ENCODE results near the gene ZNF785. TPM values are rescaled to one million over a fixed set of nuclear protein-coding genes. Genes with fewer than 3 reads are reported as not detected.

The ZNF785 gene
- total RNA-seq, 1 donor from 2014 or later: 58.4 TPM

GRCh38 chr16:30567991-30568638 lies 17.4 kb downstream of the ZNF785 start:
- peaks cover 29% of the 10 kb centered on the region for H3K4me1 Mint-ChIP-seq (ENCODE audit: low read depth, unreplicated experiment)
- peak overlapping the region; percentile 30 for H3K4me3 Mint-ChIP-seq (ENCODE audit: unreplicated experiment)
- no peak for TF ChIP-seq CTCF (IDR thresholded peaks at IDR 0.05; ENCODE audit: partially characterized antibody, unreplicated experiment)
- DNase-seq: no peak
- peaks cover 16% of the 10 kb centered on the region for H3K9me3 Mint-ChIP-seq (ENCODE audit: unreplicated experiment)
- H3K27ac Mint-ChIP-seq (ENCODE audit: unreplicated experiment): no peak overlapping the region
- peaks cover 12% of the 10 kb centered on the region for H3K27me3 Mint-ChIP-seq (ENCODE audit: unreplicated experiment)
- H3K36me3 Mint-ChIP-seq (ENCODE audit: unreplicated experiment): no peaks in the 10 kb centered on the region

DNA sequence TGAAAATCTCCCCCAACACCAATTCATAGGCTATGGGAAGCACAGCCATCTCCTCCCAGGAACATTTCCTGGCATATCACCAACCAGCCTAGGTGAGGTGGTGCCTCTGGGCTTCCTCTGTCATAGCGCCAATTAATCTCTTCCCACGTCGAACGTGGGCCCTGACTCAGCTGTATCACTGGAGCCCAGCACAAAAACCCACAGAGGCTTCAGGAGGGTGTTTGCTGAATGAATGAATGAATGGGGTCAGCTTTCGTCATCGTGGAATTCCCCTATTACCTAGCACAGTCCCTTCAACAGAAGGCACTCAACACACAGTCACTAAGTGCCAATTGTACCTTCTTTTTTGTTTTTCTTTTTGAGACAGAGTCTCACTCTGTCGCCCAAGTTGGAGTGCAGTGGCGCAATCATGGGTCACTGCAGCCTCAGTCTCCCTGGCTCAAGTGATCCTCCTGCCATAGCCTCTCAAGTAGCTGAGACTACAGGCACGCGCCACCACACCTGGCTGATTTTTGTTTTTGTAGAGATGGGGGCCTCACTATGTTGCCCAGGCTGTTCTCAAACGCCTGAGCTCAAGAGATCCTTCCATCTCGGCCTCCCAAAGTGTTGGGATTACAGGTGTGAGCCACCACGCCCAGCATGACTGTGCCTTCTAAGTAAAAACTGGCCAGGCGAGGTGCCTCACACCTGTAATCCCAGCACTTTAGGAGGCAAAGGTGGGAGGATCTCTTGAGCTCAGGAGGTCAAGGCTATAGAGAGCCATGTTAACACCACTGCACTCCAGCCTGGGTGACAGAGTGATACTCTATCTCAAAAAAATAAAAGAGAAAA lies 18.1 kb downstream of the ZNF785 start:
- Mint-ChIP-seq H3K27ac (ENCODE audit: unreplicated experiment) (peak overlapping the region; percentile 97), H3K27me3 (ENCODE audit: unreplicated experiment) (peaks cover 14% of the 10 kb centered on the region), H3K9me3 (ENCODE audit: unreplicated experiment) (peaks cover 16% of the 10 kb centered on the region), H3K4me1 (ENCODE audit: low read depth, unreplicated experiment) (peaks cover 29% of the 10 kb centered on the region), H3K4me3 (ENCODE audit: unreplicated experiment) (peak overlapping the region; percentile 30), H3K36me3 (ENCODE audit: unreplicated experiment) (no peaks in the 10 kb centered on the region)
- no peak for TF ChIP-seq CTCF (IDR thresholded peaks at IDR 0.05; ENCODE audit: partially characterized antibody, unreplicated experiment)
- no peak for DNase-seq

GRCh38 chr16:30566531-30566930 lies 19.0 kb downstream of the ZNF785 start:
- H3K27ac Mint-ChIP-seq (ENCODE audit: unreplicated experiment): peak overlapping the region; percentile 97
- H3K9me3 Mint-ChIP-seq (ENCODE audit: unreplicated experiment): peaks cover 16% of the 10 kb centered on the region
- no peak for DNase-seq
- peaks cover 26% of the 10 kb centered on the region for H3K4me1 Mint-ChIP-seq (ENCODE audit: low read depth, unreplicated experiment)
- H3K36me3 Mint-ChIP-seq (ENCODE audit: unreplicated experiment): no peaks in the 10 kb centered on the region
- H3K4me3 Mint-ChIP-seq (ENCODE audit: unreplicated experiment): peak overlapping the region; percentile 34
- no peak for TF ChIP-seq CTCF (IDR thresholded peaks at IDR 0.05; ENCODE audit: partially characterized antibody, unreplicated experiment)
- H3K27me3 Mint-ChIP-seq (ENCODE audit: unreplicated experiment): peaks cover 14% of the 10 kb centered on the region

DNA sequence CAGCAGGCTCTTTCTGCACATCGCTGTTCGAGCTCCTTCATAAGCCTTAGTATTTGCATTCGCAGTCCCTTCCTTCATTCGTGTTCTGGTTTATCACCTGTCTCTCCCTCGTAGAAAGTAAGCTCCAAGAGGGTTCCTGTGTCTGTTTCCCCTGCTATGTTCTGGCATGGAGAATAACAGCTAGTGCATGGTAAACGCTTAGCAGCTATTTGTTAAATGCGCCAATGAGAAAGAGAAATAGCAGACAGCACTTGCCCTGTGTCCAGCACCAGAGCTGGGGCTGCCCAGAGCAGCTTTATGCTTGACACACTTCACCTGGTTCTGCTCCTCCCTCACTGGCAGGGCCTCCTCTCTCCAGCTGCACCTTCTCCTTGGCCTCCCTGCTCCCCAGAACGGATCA lies 19.5 kb downstream of the ZNF785 start:
- H3K9me3 Mint-ChIP-seq (ENCODE audit: unreplicated experiment): peaks cover 18% of the 10 kb centered on the region
- peaks cover 28% of the 10 kb centered on the region for H3K4me1 Mint-ChIP-seq (ENCODE audit: low read depth, unreplicated experiment)
- H3K4me3 Mint-ChIP-seq (ENCODE audit: unreplicated experiment): peak overlapping the region; percentile 76
- H3K36me3 Mint-ChIP-seq (ENCODE audit: unreplicated experiment): no peaks in the 10 kb centered on the region
- H3K27me3 Mint-ChIP-seq (ENCODE audit: unreplicated experiment): peaks cover 12% of the 10 kb centered on the region
- DNase-seq: no peak
- TF ChIP-seq CTCF (IDR thresholded peaks at IDR 0.05; ENCODE audit: partially characterized antibody, unreplicated experiment): no peak
- peak overlapping the region; percentile 97 for H3K27ac Mint-ChIP-seq (ENCODE audit: unreplicated experiment)

DNA sequence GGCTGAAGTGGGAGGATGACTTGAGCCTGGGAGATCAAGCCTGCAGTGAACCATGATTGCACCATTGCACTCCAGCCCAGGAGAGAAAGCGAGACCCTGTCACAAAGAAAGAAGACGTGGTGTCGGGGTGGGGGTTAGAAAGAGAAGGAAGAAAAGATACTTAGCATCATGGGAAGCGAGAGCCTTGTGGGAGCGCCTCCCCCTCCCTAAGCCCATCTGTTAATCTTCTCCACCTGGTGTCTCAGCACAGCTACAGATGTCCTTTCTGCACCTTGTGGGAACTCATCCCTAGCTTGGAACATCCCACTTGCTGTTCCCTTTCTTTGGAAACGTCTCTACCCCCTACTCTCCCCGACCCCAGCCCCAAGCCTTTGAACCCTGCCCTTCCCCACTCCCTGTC lies 20.0 kb downstream of the ZNF785 start:
- H3K36me3 Mint-ChIP-seq (ENCODE audit: unreplicated experiment): no peaks in the 10 kb centered on the region
- no peak for TF ChIP-seq CTCF (IDR thresholded peaks at IDR 0.05; ENCODE audit: partially characterized antibody, unreplicated experiment)
- peaks cover 10% of the 10 kb centered on the region for H3K27me3 Mint-ChIP-seq (ENCODE audit: unreplicated experiment)
- peak; percentile 31 for DNase-seq
- H3K4me1 Mint-ChIP-seq (ENCODE audit: low read depth, unreplicated experiment): peaks cover 27% of the 10 kb centered on the region
- peak overlapping the region; percentile 76 for H3K4me3 Mint-ChIP-seq (ENCODE audit: unreplicated experiment)
- peak overlapping the region; percentile 97 for H3K27ac Mint-ChIP-seq (ENCODE audit: unreplicated experiment)
- H3K9me3 Mint-ChIP-seq (ENCODE audit: unreplicated experiment): peaks cover 18% of the 10 kb centered on the region

Data from glutamatergic neuron (in vitro differentiated cells).